NCI-H146 treated with DMSO at 0.1 percent for 48 hours (cell line): ENCODE measurements around the gene LRRC7.
"Not testable (repeated sequence)": the region's sequence is repeated elsewhere in the genome, so short reads cannot be mapped to it uniquely, and the experiment has no call there.

Source experiments
- DNase-seq: peaks from one replicate; lab custom pipeline; 2025; ENCODE audit not compliant: unreplicated experiment; lab: John Stamatoyannopoulos, UW

The LRRC7 gene

GRCh38 chr1:69693921-69694675 lies 126.4 kb downstream of the LRRC7 start:
- no peak for DNase-seq

- DNase-seq: no peak
Observed at GRCh38 chr1:69697340-69697739, 129.6 kb downstream of the LRRC7 start.

GRCh38 chr1:69700770-69701169 lies 133.0 kb downstream of the LRRC7 start:
- no peak for DNase-seq

GRCh38 chr1:69702085-69702484 lies 134.4 kb downstream of the LRRC7 start:
- DNase-seq: no peak

- DNase-seq: no peak
Observed at GRCh38 chr1:69706473-69706872, 138.8 kb downstream of the LRRC7 start.

- DNase-seq: no peak
Observed at GRCh38 chr1:69707103-69707502, 139.4 kb downstream of the LRRC7 start.

GRCh38 chr1:69710484-69711189 lies 142.9 kb downstream of the LRRC7 start:
- DNase-seq: no peak

- DNase-seq: no peak
Observed at GRCh38 chr1:69711190-69711930, 143.6 kb downstream of the LRRC7 start.

- DNase-seq: not testable (repeated sequence)
Observed at GRCh38 chr1:69717834-69718233, 150.1 kb downstream of the LRRC7 start.

GRCh38 chr1:69728206-69728605 lies 160.5 kb downstream of the LRRC7 start:
- DNase-seq: no peak

- no peak for DNase-seq
Observed at GRCh38 chr1:69733061-69733460, 165.3 kb downstream of the LRRC7 start.

- no peak for DNase-seq
Observed at GRCh38 chr1:69737527-69738185, 169.9 kb downstream of the LRRC7 start.

- no peak for DNase-seq
Observed at GRCh38 chr1:69738458-69739250, 170.9 kb downstream of the LRRC7 start.

GRCh38 chr1:69739251-69739605 lies 171.5 kb downstream of the LRRC7 start:
- DNase-seq: no peak

GRCh38 chr1:69743146-69743545 lies 175.4 kb downstream of the LRRC7 start:
- DNase-seq: no peak

- DNase-seq: no peak
Observed at GRCh38 chr1:69744381-69744780, 176.7 kb downstream of the LRRC7 start.

GRCh38 chr1:69747207-69747606 lies 179.5 kb downstream of the LRRC7 start:
- no peak for DNase-seq

- no peak for DNase-seq
Observed at GRCh38 chr1:69750638-69751037, 182.9 kb downstream of the LRRC7 start.

GRCh38 chr1:69752831-69753230 lies 185.1 kb downstream of the LRRC7 start:
- no peak for DNase-seq

GRCh38 chr1:69754521-69754920 lies 186.8 kb downstream of the LRRC7 start:
- DNase-seq: no peak

- DNase-seq: no peak
Observed at GRCh38 chr1:69755647-69756046, 187.9 kb downstream of the LRRC7 start.
